ENCODE measurements around the gene PRKAG2. TPM values are rescaled to one million over a fixed set of nuclear protein-coding genes. Genes with fewer than 3 reads are reported as not detected.

PRKAG2 gene
- total and polyA plus RNA-seq, 4 donors: 3.6 to 25.1 (median 16.8) TPM

DNA sequence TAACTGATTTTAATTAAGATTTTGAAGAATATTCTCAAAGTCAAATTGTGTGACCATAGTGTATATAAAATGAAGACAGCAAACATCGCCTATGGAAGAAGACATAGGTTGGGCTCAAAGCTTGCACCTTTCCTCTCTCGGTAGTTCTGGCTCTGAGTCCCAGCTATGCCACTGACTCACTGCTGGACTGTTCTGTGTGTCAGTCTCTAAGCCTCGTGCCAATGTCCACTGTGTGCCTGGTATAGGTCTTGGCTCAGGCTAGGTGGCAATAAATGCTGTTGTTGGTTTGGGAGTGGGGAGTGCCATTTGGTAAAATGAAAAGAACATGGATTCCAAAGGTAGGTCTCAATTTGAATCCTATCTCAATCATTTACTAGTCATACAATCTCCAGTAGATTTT, 219.7 kb downstream of the PRKAG2 start:
- H3K9me3 ChIP-seq (ENCODE audit: control insufficient read depth in 4 of 4, low read length in 3 of 4): no peaks in the 10 kb centered on the region
- peaks cover 0 to 2% (median 0%) of the 10 kb centered on the region in 4 donors for H3K36me3 ChIP-seq (ENCODE audit: control insufficient read depth in 4 of 4, insufficient read depth in 3 of 4, low read depth in 1 of 4, low read length in 3 of 4)
- no peak overlapping the region for H3K9ac ChIP-seq (ENCODE audit: low read depth in 1 of 2, low read length in 2 of 2)
- no peak for DNase-seq (ENCODE audit: low spot score)
- WGBS: 87% methylated on average over 3 of the region's 3 CpGs
- no peak overlapping the region for H3K4me3 ChIP-seq (ENCODE audit: low read depth in 1 of 3, low read length in 3 of 3)
- no peaks in the 10 kb centered on the region for H3K4me1 ChIP-seq (ENCODE audit: control insufficient read depth in 4 of 4, insufficient read depth in 4 of 4, low read length in 3 of 4)
- no peaks in the 10 kb centered on the region for H3K27me3 ChIP-seq (ENCODE audit: control insufficient read depth in 4 of 4, insufficient read depth in 4 of 4, low read length in 3 of 4)
- no peak overlapping the region for H3K27ac ChIP-seq (ENCODE audit: low read depth in 1 of 2, low read length in 2 of 2)
- TF ChIP-seq FOXA1 (IDR thresholded peaks at IDR 0.05) (no peak), JUND (IDR thresholded peaks at IDR 0.05) (no peak), RAD21 (IDR thresholded peaks at IDR 0.05) (no peak), RXRA (IDR thresholded peaks at IDR 0.05) (no peak), FOXA2 (IDR thresholded peaks at IDR 0.05) (no peak), HNF4A (conservative IDR thresholded peaks at IDR 0.05) (no peak), EGR1 (IDR thresholded peaks at IDR 0.05; ENCODE audit: low read depth in 2 of 2) (no peak), TAF1 (conservative IDR thresholded peaks at IDR 0.05) (no peak), HNF4G (IDR thresholded peaks at IDR 0.05) (no peak), YY1 (IDR thresholded peaks at IDR 0.05) (no peak), SP1 (IDR thresholded peaks at IDR 0.05) (no peak), NR2F2 (IDR thresholded peaks at IDR 0.05) (no peak), GABPA (IDR thresholded peaks at IDR 0.05 in 1 of 2, conservative IDR thresholded peaks at IDR 0.05 in 1 of 2) (no peak)
- TF ChIP-seq, protein P1, sequence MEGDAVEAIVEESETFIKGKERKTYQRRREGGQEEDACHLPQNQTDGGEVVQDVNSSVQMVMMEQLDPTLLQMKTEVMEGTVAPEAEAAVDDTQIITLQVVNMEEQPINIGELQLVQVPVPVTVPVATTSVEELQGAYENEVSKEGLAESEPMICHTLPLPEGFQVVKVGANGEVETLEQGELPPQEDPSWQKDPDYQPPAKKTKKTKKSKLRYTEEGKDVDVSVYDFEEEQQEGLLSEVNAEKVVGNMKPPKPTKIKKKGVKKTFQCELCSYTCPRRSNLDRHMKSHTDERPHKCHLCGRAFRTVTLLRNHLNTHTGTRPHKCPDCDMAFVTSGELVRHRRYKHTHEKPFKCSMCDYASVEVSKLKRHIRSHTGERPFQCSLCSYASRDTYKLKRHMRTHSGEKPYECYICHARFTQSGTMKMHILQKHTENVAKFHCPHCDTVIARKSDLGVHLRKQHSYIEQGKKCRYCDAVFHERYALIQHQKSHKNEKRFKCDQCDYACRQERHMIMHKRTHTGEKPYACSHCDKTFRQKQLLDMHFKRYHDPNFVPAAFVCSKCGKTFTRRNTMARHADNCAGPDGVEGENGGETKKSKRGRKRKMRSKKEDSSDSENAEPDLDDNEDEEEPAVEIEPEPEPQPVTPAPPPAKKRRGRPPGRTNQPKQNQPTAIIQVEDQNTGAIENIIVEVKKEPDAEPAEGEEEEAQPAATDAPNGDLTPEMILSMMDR (IDR thresholded peaks at IDR 0.05; ENCODE audit: low read depth, low read length, missing input control): no peak
- TF ChIP-seq, protein P2, sequence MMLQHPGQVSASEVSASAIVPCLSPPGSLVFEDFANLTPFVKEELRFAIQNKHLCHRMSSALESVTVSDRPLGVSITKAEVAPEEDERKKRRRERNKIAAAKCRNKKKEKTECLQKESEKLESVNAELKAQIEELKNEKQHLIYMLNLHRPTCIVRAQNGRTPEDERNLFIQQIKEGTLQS (IDR thresholded peaks at IDR 0.05): no peak
- TF ChIP-seq, protein P3, sequence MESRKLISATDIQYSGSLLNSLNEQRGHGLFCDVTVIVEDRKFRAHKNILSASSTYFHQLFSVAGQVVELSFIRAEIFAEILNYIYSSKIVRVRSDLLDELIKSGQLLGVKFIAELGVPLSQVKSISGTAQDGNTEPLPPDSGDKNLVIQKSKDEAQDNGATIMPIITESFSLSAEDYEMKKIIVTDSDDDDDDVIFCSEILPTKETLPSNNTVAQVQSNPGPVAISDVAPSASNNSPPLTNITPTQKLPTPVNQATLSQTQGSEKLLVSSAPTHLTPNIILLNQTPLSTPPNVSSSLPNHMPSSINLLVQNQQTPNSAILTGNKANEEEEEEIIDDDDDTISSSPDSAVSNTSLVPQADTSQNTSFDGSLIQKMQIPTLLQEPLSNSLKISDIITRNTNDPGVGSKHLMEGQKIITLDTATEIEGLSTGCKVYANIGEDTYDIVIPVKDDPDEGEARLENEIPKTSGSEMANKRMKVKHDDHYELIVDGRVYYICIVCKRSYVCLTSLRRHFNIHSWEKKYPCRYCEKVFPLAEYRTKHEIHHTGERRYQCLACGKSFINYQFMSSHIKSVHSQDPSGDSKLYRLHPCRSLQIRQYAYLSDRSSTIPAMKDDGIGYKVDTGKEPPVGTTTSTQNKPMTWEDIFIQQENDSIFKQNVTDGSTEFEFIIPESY (IDR thresholded peaks at IDR 0.05): no peak
- TF ChIP-seq, protein P4, sequence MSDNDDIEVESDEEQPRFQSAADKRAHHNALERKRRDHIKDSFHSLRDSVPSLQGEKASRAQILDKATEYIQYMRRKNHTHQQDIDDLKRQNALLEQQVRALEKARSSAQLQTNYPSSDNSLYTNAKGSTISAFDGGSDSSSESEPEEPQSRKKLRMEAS (IDR thresholded peaks at IDR 0.05): no peak
- TF ChIP-seq, protein P5, sequence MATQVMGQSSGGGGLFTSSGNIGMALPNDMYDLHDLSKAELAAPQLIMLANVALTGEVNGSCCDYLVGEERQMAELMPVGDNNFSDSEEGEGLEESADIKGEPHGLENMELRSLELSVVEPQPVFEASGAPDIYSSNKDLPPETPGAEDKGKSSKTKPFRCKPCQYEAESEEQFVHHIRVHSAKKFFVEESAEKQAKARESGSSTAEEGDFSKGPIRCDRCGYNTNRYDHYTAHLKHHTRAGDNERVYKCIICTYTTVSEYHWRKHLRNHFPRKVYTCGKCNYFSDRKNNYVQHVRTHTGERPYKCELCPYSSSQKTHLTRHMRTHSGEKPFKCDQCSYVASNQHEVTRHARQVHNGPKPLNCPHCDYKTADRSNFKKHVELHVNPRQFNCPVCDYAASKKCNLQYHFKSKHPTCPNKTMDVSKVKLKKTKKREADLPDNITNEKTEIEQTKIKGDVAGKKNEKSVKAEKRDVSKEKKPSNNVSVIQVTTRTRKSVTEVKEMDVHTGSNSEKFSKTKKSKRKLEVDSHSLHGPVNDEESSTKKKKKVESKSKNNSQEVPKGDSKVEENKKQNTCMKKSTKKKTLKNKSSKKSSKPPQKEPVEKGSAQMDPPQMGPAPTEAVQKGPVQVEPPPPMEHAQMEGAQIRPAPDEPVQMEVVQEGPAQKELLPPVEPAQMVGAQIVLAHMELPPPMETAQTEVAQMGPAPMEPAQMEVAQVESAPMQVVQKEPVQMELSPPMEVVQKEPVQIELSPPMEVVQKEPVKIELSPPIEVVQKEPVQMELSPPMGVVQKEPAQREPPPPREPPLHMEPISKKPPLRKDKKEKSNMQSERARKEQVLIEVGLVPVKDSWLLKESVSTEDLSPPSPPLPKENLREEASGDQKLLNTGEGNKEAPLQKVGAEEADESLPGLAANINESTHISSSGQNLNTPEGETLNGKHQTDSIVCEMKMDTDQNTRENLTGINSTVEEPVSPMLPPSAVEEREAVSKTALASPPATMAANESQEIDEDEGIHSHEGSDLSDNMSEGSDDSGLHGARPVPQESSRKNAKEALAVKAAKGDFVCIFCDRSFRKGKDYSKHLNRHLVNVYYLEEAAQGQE (IDR thresholded peaks at IDR 0.05): no peak
